Measurements from ENCODE around the gene TAB2. TPM values are rescaled to one million over a fixed set of nuclear protein-coding genes. Genes with fewer than 3 reads are reported as not detected.

TAB2 gene
- total RNA-seq, 1 experiment from 2014 or later = 38.1 TPM

DNA sequence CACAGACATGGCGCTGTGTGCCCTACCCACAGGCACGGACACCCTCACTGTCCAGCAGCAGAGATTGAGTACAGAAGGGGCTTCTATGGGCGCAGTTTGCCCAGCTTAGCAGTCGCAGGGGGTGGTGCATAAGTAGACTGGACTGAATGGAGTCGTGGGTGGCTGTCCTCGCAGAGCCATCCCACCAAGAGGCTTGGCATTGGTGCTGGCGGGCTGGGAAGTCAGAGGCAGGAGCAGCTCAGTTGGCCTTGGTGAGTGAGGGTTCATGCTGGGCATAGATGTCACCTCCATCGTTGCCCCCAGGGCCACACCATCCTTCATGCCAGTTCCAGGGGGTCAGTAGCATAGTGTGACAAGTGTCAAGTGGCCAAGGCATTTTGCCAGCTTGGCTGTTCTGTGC lies 107.7 kb downstream of the TAB2 start:
- TF ChIP-seq, protein P1, sequence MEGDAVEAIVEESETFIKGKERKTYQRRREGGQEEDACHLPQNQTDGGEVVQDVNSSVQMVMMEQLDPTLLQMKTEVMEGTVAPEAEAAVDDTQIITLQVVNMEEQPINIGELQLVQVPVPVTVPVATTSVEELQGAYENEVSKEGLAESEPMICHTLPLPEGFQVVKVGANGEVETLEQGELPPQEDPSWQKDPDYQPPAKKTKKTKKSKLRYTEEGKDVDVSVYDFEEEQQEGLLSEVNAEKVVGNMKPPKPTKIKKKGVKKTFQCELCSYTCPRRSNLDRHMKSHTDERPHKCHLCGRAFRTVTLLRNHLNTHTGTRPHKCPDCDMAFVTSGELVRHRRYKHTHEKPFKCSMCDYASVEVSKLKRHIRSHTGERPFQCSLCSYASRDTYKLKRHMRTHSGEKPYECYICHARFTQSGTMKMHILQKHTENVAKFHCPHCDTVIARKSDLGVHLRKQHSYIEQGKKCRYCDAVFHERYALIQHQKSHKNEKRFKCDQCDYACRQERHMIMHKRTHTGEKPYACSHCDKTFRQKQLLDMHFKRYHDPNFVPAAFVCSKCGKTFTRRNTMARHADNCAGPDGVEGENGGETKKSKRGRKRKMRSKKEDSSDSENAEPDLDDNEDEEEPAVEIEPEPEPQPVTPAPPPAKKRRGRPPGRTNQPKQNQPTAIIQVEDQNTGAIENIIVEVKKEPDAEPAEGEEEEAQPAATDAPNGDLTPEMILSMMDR (IDR thresholded peaks at IDR 0.05; ENCODE audit: unreplicated experiment) = no peak
- H3K36me3 Mint-ChIP-seq (ENCODE audit: insufficient read depth, unreplicated experiment) = no peaks in the 10 kb centered on the region
- no peak overlapping the region for H3K27ac Mint-ChIP-seq (ENCODE audit: unreplicated experiment)
- DNase-seq = no peak
- H3K27me3 Mint-ChIP-seq (ENCODE audit: unreplicated experiment) = peaks cover 10% of the 10 kb centered on the region
- H3K4me1 Mint-ChIP-seq (ENCODE audit: low read depth, unreplicated experiment) = peaks cover 8% of the 10 kb centered on the region
- BruUV-seq (replicated peaks) = no TSS peak
- no peaks in the 10 kb centered on the region for H3K9me3 Mint-ChIP-seq (ENCODE audit: low read depth, unreplicated experiment)
- no peak overlapping the region for H3K4me3 Mint-ChIP-seq (ENCODE audit: low read depth, unreplicated experiment)
- intact Hi-C loops (cut with micrococcal nuclease; ENCODE audit: unreplicated experiment) = no loop called here
- CTCF ChIA-PET = no interaction called here

DNA sequence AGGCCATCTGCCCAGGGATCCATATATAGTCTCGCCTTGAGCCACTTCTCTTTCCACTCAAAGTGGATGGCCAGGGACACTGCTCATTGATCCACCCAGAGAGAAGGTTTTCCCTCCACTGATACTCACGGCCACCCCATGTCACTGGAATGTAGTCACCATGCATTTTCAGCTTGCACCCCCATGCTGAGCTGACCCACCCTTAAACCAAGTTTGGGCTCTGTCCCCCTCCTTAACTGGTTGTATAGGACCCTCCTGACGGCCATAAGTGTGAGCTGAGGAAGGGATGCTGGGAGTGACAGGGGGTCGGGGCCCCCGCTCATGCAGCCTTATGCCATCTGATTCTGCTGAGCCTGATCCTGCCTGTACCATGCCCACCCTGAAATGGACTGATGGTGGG lies 108.2 kb downstream of the TAB2 start:
- TF ChIP-seq, protein P1 (IDR thresholded peaks at IDR 0.05; ENCODE audit: unreplicated experiment) = no peak
- H3K36me3 Mint-ChIP-seq (ENCODE audit: insufficient read depth, unreplicated experiment) = no peaks in the 10 kb centered on the region
- no peak for DNase-seq
- no peak overlapping the region for H3K27ac Mint-ChIP-seq (ENCODE audit: unreplicated experiment)
- intact Hi-C loops (cut with micrococcal nuclease; ENCODE audit: unreplicated experiment) = no loop called here
- H3K9me3 Mint-ChIP-seq (ENCODE audit: low read depth, unreplicated experiment) = no peaks in the 10 kb centered on the region
- no peak overlapping the region for H3K4me3 Mint-ChIP-seq (ENCODE audit: low read depth, unreplicated experiment)
- CTCF ChIA-PET = no interaction called here
- BruUV-seq (replicated peaks) = no TSS peak
- peaks cover 10% of the 10 kb centered on the region for H3K27me3 Mint-ChIP-seq (ENCODE audit: unreplicated experiment)
- H3K4me1 Mint-ChIP-seq (ENCODE audit: low read depth, unreplicated experiment) = peaks cover 8% of the 10 kb centered on the region

DNA sequence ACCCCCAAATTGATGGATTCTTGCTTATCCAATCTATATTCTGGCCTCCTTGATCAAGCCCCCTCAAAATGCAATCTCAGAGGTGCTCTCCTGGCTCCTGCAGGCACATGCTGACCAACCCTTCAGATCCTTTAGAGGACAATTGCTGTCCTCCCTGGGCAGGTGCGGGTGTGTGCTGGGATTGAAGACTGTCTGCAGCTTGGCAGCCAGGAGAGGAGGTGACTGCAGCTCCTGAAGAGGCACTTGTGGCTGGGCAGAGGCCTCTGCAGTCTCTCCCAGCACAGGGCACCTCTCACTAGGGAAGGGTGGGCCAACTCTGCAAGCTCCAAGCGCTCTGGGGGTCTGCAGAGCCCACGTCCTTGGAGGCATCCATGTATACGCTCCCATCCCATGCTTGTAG lies 111.1 kb downstream of the TAB2 start:
- TF ChIP-seq, protein P1 (IDR thresholded peaks at IDR 0.05; ENCODE audit: unreplicated experiment) = no peak
- intact Hi-C loops (cut with micrococcal nuclease; ENCODE audit: unreplicated experiment) = no loop called here

DNA sequence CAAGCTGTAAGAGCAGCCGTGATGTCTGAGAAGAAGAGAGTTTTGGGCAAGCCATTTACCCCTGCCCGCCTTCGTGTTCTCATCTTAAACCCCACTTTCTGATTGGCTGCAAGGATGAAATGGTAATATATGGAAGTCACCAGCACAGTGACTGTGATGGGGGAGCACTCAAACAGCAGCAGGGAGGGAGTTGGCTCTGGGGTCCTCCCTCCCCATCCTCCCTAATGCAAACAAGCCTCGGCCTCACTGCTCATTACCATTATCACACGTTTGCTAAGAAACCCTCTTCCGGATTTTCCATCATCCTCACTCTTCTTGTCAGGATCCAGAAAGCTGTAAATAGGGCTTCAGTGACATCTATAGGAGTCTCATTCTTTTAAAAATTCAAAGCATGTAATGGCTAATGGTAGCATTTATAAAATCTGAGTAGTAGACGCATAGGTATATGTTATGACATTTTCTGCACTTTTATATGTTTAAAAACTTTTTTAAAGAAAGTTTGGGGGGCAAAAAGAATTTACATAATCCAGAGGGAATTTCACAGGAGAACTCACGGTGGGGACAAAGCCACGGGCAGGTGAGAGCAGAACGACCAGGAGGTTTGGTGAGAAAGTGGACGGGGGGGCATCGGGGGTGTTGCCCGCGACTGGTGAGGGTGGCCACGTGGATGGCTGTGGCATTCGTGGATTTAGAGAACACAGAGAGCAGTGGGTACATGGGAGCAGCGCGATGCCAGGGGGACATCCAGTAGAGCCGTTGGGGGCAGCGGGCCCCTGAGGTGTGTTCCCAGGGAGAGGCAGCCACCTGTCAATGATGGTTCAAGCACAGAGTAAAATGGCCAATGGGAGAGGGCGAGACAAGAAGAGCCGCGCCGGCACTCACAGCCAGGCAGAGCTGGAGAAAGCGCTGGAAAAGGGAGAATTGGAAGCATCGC lies 112.2 kb downstream of the TAB2 start:
- Mint-ChIP-seq H3K4me3 (ENCODE audit: low read depth, unreplicated experiment) (no peak overlapping the region), H3K4me1 (ENCODE audit: low read depth, unreplicated experiment) (no peaks in the 10 kb centered on the region), H3K9me3 (ENCODE audit: low read depth, unreplicated experiment) (no peaks in the 10 kb centered on the region), H3K27ac (ENCODE audit: unreplicated experiment) (no peak overlapping the region), H3K27me3 (ENCODE audit: unreplicated experiment) (no peaks in the 10 kb centered on the region), H3K36me3 (ENCODE audit: insufficient read depth, unreplicated experiment) (no peaks in the 10 kb centered on the region)
- CTCF ChIA-PET = no interaction called here
- TF ChIP-seq, protein P1 (IDR thresholded peaks at IDR 0.05; ENCODE audit: unreplicated experiment) = no peak
- BruUV-seq (replicated peaks) = no TSS peak
- no peak for DNase-seq
- intact Hi-C loops (cut with micrococcal nuclease; ENCODE audit: unreplicated experiment) = loop anchor here (5.0 to 10.0 kb wide), 2 partner anchors 88 to 235 kb away; no protein-coding TSS in a partner anchor

More for the DNA sequence above, 111.1 kb downstream of the TAB2 start:
- H3K4me1 Mint-ChIP-seq (ENCODE audit: low read depth, unreplicated experiment) = peaks cover 3% of the 10 kb centered on the region
- H3K27me3 Mint-ChIP-seq (ENCODE audit: unreplicated experiment) = peaks cover 5% of the 10 kb centered on the region
- H3K9me3 Mint-ChIP-seq (ENCODE audit: low read depth, unreplicated experiment) = no peaks in the 10 kb centered on the region
- no peaks in the 10 kb centered on the region for H3K36me3 Mint-ChIP-seq (ENCODE audit: insufficient read depth, unreplicated experiment)
- no peak overlapping the region for H3K4me3 Mint-ChIP-seq (ENCODE audit: low read depth, unreplicated experiment)
- DNase-seq = no peak
- CTCF ChIA-PET = no interaction called here
- no TSS peak for BruUV-seq (replicated peaks)
- no peak overlapping the region for H3K27ac Mint-ChIP-seq (ENCODE audit: unreplicated experiment)

Measured in Calu3 (cell line).